NCI-H510A (cell line): ENCODE data around the gene ADGRL3.

Experiments
- DNase-seq: peaks from one replicate; lab custom pipeline; 2025; lab: John Stamatoyannopoulos, UW

The ADGRL3 gene

GRCh38 chr4:61553557-61554125 is 353.5 kb downstream of the ADGRL3 start:
- DNase-seq: no peak

GRCh38 chr4:61555789-61556188 is 355.7 kb downstream of the ADGRL3 start:
- no peak for DNase-seq

- DNase-seq: no peak
These were observed 356.2 kb downstream of the ADGRL3 start for GRCh38 chr4:61556277-61556676.

- DNase-seq: no peak
These were observed 359.3 kb downstream of the ADGRL3 start for GRCh38 chr4:61559396-61559795.

- no peak for DNase-seq
These were observed 360.9 kb downstream of the ADGRL3 start for GRCh38 chr4:61561028-61561427.

- DNase-seq: no peak
These were observed 371.8 kb downstream of the ADGRL3 start for GRCh38 chr4:61571761-61572559.

- DNase-seq: no peak
These were observed 375.7 kb downstream of the ADGRL3 start for GRCh38 chr4:61575796-61576195.

GRCh38 chr4:61579786-61580185 is 379.7 kb downstream of the ADGRL3 start:
- DNase-seq: no peak

- no peak for DNase-seq
These were observed 380.7 kb downstream of the ADGRL3 start for GRCh38 chr4:61580721-61581377.

- DNase-seq: no peak
These were observed 383.6 kb downstream of the ADGRL3 start for GRCh38 chr4:61583696-61584095.

- no peak for DNase-seq
These were observed 388.7 kb downstream of the ADGRL3 start for GRCh38 chr4:61588621-61589402.

GRCh38 chr4:61590881-61591280 is 390.8 kb downstream of the ADGRL3 start:
- DNase-seq: no peak

GRCh38 chr4:61596606-61597340 is 396.6 kb downstream of the ADGRL3 start:
- no peak for DNase-seq

GRCh38 chr4:61603086-61603485 is 403.0 kb downstream of the ADGRL3 start:
- DNase-seq: no peak

GRCh38 chr4:61604054-61604453 is 403.9 kb downstream of the ADGRL3 start:
- DNase-seq: no peak

GRCh38 chr4:61605984-61606383 is 405.9 kb downstream of the ADGRL3 start:
- no peak for DNase-seq

GRCh38 chr4:61614231-61614630 is 414.1 kb downstream of the ADGRL3 start:
- no peak for DNase-seq

- no peak for DNase-seq
These were observed 419.4 kb downstream of the ADGRL3 start for GRCh38 chr4:61619528-61619927.

GRCh38 chr4:61628282-61628681 is 428.2 kb downstream of the ADGRL3 start:
- DNase-seq: no peak

GRCh38 chr4:61628727-61629126 is 428.6 kb downstream of the ADGRL3 start:
- DNase-seq: no peak

GRCh38 chr4:61630548-61630947 is 430.4 kb downstream of the ADGRL3 start:
- no peak for DNase-seq

- no peak for DNase-seq
These were observed 438.5 kb downstream of the ADGRL3 start for GRCh38 chr4:61638591-61638990.
